Epithelial cell of esophagus (primary cell): ENCODE measurements around the gene KRTAP22-1.
A peak's percentile ranks its signal among the peaks of the same experiment; 100 is the strongest.

Source experiments
- DNase-seq: peaks from one replicate; pipeline ENCODE4 v3.0.0; 2010; ENCODE audit warnings: low read depth
- H3K4me3 ChIP-seq: 2 replicates; pipeline ENCODE4 v1.5.1; 2011; ENCODE audit warnings: mild to moderate bottlenecking, low read length, control low read depth
- CTCF ChIP-seq: IDR thresholded peaks from 2 replicates; pipeline ENCODE4 v1.5.1; 2011; ENCODE audit warnings: low read depth, mild to moderate bottlenecking, low read length, control low read depth, inconsistent platforms; ENCODE audit not compliant: insufficient read depth; ENCODE audit errors: missing control alignments

The KRTAP22-1 gene

GRCh38 chr21:30567617-30568016, 33.3 kb upstream of the KRTAP22-1 start:
- no peak for DNase-seq
- no peak overlapping the region for H3K4me3 ChIP-seq
- TF ChIP-seq CTCF: no peak

GRCh38 chr21:30577766-30578165, 23.1 kb upstream of the KRTAP22-1 start:
- DNase-seq: peak; percentile 1
- no peak for TF ChIP-seq CTCF
- H3K4me3 ChIP-seq: no peak overlapping the region

GRCh38 chr21:30579346-30579745, 21.5 kb upstream of the KRTAP22-1 start:
- no peak for DNase-seq

GRCh38 chr21:30580132-30580531, 20.8 kb upstream of the KRTAP22-1 start:
- TF ChIP-seq CTCF: no peak
- H3K4me3 ChIP-seq: no peak overlapping the region

More at GRCh38 chr21:30579346-30579745, 21.5 kb upstream of the KRTAP22-1 start:
- TF ChIP-seq CTCF: no peak
- no peak overlapping the region for H3K4me3 ChIP-seq

GRCh38 chr21:30582870-30583269, 18.0 kb upstream of the KRTAP22-1 start:
- no peak for DNase-seq
- no peak for TF ChIP-seq CTCF
- no peak overlapping the region for H3K4me3 ChIP-seq

More at GRCh38 chr21:30580132-30580531, 20.8 kb upstream of the KRTAP22-1 start:
- DNase-seq: no peak

- no peak for DNase-seq
- no peak within 1 kb of the TSS for H3K4me3 ChIP-seq
- TF ChIP-seq CTCF: no peak
These were observed 10.6 kb upstream of the KRTAP22-1 start, which contains the start of gene KRTAP22-2 for GRCh38 chr21:30590297-30590696. KRTAP22-2 (minus strand) TSS chr21:30590397.

- TF ChIP-seq CTCF: no peak
- DNase-seq: no peak
- no peak within 1 kb of the TSS for H3K4me3 ChIP-seq
These were observed 8.7 kb upstream of the KRTAP22-1 start, which contains the start of gene KRTAP6-3 for GRCh38 chr21:30592140-30592539. KRTAP6-3 (plus strand) TSS chr21:30592440; CDS start chr21:30592446, 6 bp downstream.
